Neural progenitor cell (in vitro differentiated cells): ENCODE measurements around the gene C17orf78.

Experiments
- CTCF ChIP-seq: fragments of 200-600 bp; sonication (generic); IDR thresholded peaks from 2 replicates; pipeline ENCODE4 v1.5.1; 2017; ENCODE audit warnings: antibody characterized with exemption, mild to moderate bottlenecking
- EZH2 ChIP-seq: fragments of 200-600 bp; sonication (generic); IDR thresholded peaks from 2 replicates; pipeline ENCODE4 v1.6.1; 2017; ENCODE audit warnings: antibody characterized with exemption, mild to moderate bottlenecking, moderate library complexity
- EZH2phosphoT487 ChIP-seq: fragments of 200-600 bp; sonication (generic); IDR thresholded peaks from 2 replicates; pipeline ENCODE4 v1.6.1; 2017; ENCODE audit warnings: antibody characterized with exemption

DNA sequence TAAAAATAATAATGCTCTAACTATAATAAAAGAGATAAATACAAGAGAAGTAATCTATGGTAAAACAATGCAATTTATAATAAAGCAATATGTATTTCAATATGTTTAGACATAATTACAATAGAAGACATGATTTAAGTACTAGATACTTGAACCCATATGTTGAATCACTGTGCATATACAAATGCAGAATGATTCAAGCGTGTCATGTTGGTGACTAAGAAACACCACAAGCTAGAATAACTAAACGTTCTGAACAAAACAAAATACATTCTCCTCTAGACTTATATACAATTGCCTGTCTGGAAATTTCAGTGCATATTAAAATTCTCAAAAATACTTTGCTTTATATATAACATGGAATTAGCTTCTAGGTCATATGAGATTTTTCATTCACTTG, 42.1 kb downstream of the C17orf78 start:
- no peak for TF ChIP-seq CTCF
- no peak for TF ChIP-seq EZH2
- TF ChIP-seq EZH2phosphoT487 = no peak
